Uterus (tissue), 4 donors: ENCODE results near the gene PCED1A. TPM values are rescaled to one million over a fixed set of nuclear protein-coding genes. Genes with fewer than 3 reads are reported as not detected.

Experiments
- DNase-seq, 2 donors: peaks; one replicate each; pipeline ENCODE4 v3.0.0-alpha.2; 2019 to 2020
- H3K27ac ChIP-seq, 2 donors: fragments of 200-600 bp; sonication (generic); 1 replicate in 1 of 2; 2 replicates in 1 of 2; pipeline ENCODE4 v1.5.1; 2016 to 2018
- H3K27me3 ChIP-seq, 2 donors: fragments of 200-600 bp; sonication (generic); one replicate each; pipeline ENCODE4 v1.5.1; 2018 to 2019; ENCODE audit warnings: control low read depth in 1 of 2
- H3K36me3 ChIP-seq, 2 donors: fragments of 200-600 bp; sonication (generic); one replicate each; pipeline ENCODE4 v1.5.1; 2019; ENCODE audit warnings: control low read depth in 1 of 2
- H3K4me1 ChIP-seq, 2 donors: fragments of 200-600 bp; sonication (generic); one replicate each; pipeline ENCODE4 v1.5.1; 2018 to 2019; ENCODE audit warnings: control low read depth in 1 of 2
- H3K4me3 ChIP-seq, 2 donors: fragments of 200-600 bp; sonication (generic); 1 replicate in 1 of 2; 2 replicates in 1 of 2; pipeline ENCODE4 v1.5.1; 2018 to 2019; ENCODE audit warnings: mild to moderate bottlenecking in 1 of 2
- H3K9me3 ChIP-seq, 2 donors: fragments of 200-600 bp; sonication (generic); one replicate each; pipeline ENCODE4 v1.5.1; 2019; ENCODE audit warnings: control low read depth in 1 of 2
- POLR2A ChIP-seq, 2 donors: fragments of 450-650 bp; IDR thresholded peaks; one replicate each; pipeline ENCODE4 v1.6.1; 2016; ENCODE audit warnings: antibody characterized with exemption in 2 of 2, mild to moderate bottlenecking in 1 of 2, moderate library complexity in 1 of 2
- intact Hi-C: fragments of 100-400 bp; cut with DNase I; formaldehyde crosslinking; loops from one replicate; pipeline ENCODE4 v1.15.1; 2023; ENCODE audit warnings: low total_unique reads
- total RNA-seq, 4 donors: library from RNA; depleted of rRNA in 3 of 4; stranded (reverse); fragments of >200 nt in 3 of 4; gene quantifications; one replicate each; pipeline versions ENCODE4 v1.1.0 to v1.2.4, GENCODE V29; 2014 to 2023
- TF ChIP-seq, protein P1 (sequence below), 4 experiments: fragments of 200-600 bp in 2 of 4; fragments of 450-650 bp in 2 of 4; sonication (generic) in 2 of 4; IDR thresholded peaks; one replicate each; pipeline ENCODE4 v1.5.1; 2016 to 2019; ENCODE audit warnings: antibody characterized with exemption in 4 of 4, mild to moderate bottlenecking in 2 of 4, moderate library complexity in 1 of 4
- donor health status: DM: yes; HTN: yes; CAD: no.

Gene PCED1A, protein sequence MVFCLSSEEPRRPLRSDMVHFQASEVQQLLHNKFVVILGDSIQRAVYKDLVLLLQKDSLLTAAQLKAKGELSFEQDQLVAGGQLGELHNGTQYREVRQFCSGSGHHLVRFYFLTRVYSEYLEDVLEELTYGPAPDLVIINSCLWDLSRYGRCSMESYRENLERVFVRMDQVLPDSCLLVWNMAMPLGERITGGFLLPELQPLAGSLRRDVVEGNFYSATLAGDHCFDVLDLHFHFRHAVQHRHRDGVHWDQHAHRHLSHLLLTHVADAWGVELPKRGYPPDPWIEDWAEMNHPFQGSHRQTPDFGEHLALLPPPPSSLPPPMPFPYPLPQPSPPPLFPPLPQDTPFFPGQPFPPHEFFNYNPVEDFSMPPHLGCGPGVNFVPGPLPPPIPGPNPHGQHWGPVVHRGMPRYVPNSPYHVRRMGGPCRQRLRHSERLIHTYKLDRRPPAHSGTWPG
- 10 to 100 TPM; 13.5 to 43.6 (median 31.3) TPM for total RNA-seq

DNA sequence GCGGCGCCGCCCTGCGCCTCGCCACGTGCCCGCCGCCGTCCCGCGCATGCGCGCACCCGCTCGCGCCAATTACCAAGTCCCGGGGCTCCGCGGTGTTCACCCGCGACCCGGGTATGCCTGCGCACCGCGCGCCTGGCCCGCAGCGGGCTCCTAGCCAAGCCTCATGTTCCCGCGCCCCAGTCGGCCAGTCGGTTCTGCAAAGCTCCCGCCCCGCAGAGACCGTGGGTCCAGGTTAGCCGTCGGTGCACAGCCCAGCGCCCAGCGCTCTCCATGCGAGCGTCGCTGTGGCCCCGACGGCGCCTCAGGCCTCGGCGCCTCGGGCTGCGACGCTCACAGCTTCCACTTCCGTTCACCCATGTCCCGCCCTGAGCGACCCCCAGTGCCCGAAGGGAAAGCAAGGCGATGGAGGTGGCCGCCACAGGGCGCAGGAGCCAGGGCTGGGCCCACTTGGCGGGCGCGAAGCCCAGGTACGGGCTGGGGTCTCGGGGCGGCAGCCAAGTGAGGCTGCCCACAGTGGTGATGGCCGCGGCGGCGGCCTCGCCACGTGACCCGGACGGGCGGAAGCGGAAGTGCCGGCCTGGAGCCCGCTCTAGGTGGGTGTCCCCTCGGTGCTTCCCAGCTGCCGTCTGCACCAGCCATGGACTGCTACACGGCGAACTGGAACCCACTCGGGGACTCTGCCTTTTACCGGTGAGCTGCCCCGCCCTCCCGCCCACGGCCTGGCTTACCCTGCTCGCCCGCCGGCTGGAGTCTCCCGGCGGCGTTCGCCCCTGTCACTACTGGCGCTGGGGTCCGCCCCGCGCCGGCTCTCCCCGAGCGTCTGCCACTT is at the start of gene PCED1A, which contains the start of gene VPS16:
PCED1A (minus strand) TSS at position 518 of the 829 bp plus-strand sequence. CDS start 743 bp downstream, outside the sequence.
VPS16 (plus strand) TSS at position 608 of the 829 bp plus-strand sequence; CDS start at position 638, 30 bp downstream.
- peaks cover 0 to 6% of the 10 kb centered on the region in 2 donors for H3K4me1 ChIP-seq
- intact Hi-C loops = no loop called here
- H3K27ac ChIP-seq = peak within 1 kb of the TSS; percentile 84 to 86
- H3K9me3 ChIP-seq = no peaks in the 10 kb centered on the region
- no peaks in the 10 kb centered on the region for H3K27me3 ChIP-seq
- DNase-seq = peak; percentile 81 to 88
- H3K36me3 ChIP-seq = no peaks in the 10 kb centered on the region
- TF ChIP-seq, protein P1, sequence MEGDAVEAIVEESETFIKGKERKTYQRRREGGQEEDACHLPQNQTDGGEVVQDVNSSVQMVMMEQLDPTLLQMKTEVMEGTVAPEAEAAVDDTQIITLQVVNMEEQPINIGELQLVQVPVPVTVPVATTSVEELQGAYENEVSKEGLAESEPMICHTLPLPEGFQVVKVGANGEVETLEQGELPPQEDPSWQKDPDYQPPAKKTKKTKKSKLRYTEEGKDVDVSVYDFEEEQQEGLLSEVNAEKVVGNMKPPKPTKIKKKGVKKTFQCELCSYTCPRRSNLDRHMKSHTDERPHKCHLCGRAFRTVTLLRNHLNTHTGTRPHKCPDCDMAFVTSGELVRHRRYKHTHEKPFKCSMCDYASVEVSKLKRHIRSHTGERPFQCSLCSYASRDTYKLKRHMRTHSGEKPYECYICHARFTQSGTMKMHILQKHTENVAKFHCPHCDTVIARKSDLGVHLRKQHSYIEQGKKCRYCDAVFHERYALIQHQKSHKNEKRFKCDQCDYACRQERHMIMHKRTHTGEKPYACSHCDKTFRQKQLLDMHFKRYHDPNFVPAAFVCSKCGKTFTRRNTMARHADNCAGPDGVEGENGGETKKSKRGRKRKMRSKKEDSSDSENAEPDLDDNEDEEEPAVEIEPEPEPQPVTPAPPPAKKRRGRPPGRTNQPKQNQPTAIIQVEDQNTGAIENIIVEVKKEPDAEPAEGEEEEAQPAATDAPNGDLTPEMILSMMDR (IDR thresholded peaks at IDR 0.05) = peak in 1 of 4 experiments; percentile 13
- peak in 1 of 2 donors; percentile 65 for TF ChIP-seq POLR2A (IDR thresholded peaks at IDR 0.05)
- H3K4me3 ChIP-seq = peak within 1 kb of the TSS; percentile 74 to 93

DNA sequence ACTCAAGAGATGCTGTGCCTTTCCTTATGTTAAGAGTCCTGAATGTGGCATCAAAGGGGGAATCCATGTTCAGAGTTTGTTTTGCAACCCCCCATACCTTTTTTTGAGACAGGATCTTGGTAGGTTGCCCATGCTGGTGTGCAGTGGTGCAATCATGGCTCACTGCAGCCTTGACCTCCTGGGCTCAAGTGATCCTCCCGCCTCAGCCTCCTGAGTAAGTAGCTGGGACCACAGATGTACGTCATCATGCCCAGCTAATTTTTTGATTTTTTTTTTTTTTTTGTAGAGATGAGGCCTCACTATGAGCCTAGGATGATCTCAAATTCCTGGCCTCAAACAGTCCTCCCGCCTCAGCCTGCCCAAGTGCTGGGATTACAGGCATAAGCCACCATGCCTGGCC is 49.3 kb upstream of the PCED1A start:
- no peak for DNase-seq
- H3K4me1 ChIP-seq = no peaks in the 10 kb centered on the region
- no peak for TF ChIP-seq POLR2A (IDR thresholded peaks at IDR 0.05)
- TF ChIP-seq, protein P1 (IDR thresholded peaks at IDR 0.05) = no peak
- H3K27me3 ChIP-seq = no peaks in the 10 kb centered on the region
- no peak overlapping the region for H3K4me3 ChIP-seq
- intact Hi-C loops = no loop called here
- no peak overlapping the region for H3K27ac ChIP-seq
- no peaks in the 10 kb centered on the region for H3K9me3 ChIP-seq
- H3K36me3 ChIP-seq = no peaks in the 10 kb centered on the region

DNA sequence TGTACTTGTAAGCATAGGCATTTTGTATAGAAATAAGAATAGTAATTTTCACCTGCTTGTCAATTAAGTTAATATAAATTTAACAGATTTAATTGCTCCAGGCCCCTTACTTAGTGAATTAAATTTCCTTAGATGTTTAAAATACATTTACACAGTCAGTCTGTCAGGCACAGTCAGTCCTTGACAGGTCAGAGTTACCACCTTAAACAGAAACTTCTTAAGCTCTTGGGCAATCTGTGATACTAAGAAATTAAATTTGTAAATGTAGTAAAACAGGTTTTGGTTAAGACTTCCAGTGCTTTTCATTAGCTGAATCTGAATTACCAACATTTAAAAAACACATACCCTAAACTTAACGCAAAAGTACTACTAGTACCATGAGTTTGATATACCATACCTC is 48.8 kb upstream of the PCED1A start:
- no peaks in the 10 kb centered on the region for H3K4me1 ChIP-seq
- no peak for TF ChIP-seq POLR2A (IDR thresholded peaks at IDR 0.05)
- TF ChIP-seq, protein P1 (IDR thresholded peaks at IDR 0.05) = no peak
- DNase-seq = no peak
- no peaks in the 10 kb centered on the region for H3K9me3 ChIP-seq
- intact Hi-C loops = no loop called here
- no peaks in the 10 kb centered on the region for H3K36me3 ChIP-seq
- no peak overlapping the region for H3K4me3 ChIP-seq
- H3K27me3 ChIP-seq = no peaks in the 10 kb centered on the region
- no peak overlapping the region for H3K27ac ChIP-seq

DNA sequence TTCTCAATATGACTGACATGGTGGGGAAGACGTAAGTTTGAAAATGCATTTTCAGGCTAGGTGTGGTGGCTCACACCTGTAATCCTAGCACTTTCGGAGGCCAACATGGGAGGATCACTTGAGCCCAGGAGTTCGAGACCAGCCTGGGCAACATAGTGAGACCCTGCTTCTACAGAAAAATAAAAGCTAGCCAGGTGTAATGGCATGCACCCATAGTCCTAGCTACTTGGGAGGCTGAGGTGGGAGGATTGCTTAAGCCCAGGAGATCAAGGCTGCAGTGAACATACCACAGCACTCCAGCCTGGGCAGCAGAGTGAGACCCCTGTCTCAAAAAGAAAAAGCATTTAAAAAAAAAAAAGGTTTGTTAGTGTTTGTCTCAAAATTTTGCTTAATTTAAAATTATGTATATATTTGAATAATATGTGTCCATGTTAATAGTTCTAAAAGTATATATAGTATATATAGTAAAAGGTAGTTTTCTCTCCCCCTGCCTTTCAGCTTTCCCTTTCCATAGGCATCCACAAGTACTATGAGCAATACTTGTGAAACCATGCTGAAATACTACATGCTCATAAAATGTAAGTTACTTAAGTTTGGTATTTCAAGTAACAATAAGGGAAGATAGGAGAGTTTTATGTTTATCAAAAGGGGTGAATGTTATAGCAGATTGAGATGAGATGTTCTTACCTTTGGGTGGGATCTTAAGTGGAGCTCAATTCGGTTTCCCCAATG is 47.9 kb upstream of the PCED1A start:
- no peaks in the 10 kb centered on the region for H3K27me3 ChIP-seq
- no peak overlapping the region for H3K4me3 ChIP-seq
- no peaks in the 10 kb centered on the region for H3K36me3 ChIP-seq
- intact Hi-C loops = no loop called here
- TF ChIP-seq, protein P1 (IDR thresholded peaks at IDR 0.05) = no peak
- TF ChIP-seq POLR2A (IDR thresholded peaks at IDR 0.05) = no peak
- H3K4me1 ChIP-seq = no peaks in the 10 kb centered on the region
- DNase-seq = no peak
- no peaks in the 10 kb centered on the region for H3K9me3 ChIP-seq
- no peak overlapping the region for H3K27ac ChIP-seq
